Fibroblast of skin of right biceps (primary cell): ENCODE results near the gene DAB2.

Source experiments
- DNase-seq: peaks from one replicate; pipeline ENCODE4 v3.0.0-alpha.2; 2013

The DAB2 gene

DNA sequence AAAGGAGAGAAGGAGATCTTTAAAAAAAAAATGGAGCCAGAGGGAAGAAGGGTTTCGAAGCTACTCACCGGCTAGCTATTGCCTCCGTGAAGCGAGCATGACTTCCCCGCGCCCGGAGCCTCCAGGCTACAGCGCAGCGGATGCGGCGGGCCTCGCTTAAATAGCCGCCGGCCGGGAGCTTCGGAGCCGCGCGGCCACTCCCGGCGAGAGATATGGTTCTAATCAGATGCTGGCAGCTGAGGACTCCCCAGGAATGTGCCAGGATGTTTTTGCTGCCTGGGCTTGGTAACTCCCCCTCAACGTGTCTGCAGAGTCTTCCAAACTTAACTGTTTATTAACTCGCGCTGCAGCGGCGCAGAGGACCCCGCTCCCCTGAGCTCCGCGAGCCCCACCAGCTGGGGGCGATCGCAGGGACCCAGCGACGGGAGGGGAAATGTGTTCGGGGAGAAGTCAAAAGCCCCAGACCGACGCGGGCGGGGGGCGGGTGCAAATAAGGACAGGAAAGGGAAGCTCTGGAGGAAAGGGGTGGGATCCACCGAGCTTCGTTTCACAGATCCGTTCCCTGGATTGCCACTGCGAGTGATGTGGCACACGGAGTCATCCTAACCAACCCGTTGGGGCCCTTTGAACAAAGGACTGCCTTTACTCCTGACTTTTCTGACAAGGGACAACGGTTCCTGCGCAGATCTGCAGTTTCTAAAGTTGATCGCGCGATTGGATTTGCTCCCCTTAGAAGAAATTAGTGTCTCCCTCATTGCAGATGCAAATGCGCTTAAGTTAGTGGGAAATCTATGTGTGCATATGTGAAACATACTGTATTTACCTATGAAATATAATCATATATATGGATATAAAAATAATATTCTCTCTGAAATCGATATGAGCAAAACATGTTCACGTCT lies at the start of gene DAB2:
TSS of gene DAB2 (minus strand) at position 245 of the 902 bp plus-strand sequence. CDS start 30,660 bp downstream, outside the sequence.
- DNase-seq: peak; percentile 99

DNA sequence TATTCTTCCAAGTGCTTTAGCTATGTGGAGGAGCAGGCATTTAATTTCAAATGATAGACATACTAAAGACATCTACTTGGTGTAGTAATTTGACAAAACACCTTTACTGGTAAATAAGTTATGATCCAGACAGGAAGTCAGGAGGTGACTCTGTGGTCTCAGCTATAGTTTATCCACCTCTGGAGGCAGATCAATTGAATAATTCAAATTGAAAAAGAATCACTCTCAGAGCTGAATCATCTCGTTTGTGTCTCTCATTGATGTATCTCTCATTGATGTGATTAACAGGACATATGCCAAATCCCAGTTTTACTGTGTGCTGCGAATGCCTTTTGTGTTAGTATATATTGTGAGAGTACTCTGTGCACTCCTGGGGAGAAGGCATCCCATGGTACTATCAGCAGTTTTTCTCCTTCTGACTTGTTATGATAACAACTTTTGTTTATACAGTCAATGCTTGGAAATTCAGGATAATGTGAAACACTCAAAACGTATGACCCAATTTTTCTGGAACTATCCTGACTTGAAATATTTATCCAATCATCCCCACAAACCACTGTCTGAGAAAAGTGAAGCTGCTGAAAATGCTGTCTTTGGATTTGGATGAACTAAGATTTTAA lies 48.5 kb upstream of the DAB2 start:
- DNase-seq: peak; percentile 93

DNA sequence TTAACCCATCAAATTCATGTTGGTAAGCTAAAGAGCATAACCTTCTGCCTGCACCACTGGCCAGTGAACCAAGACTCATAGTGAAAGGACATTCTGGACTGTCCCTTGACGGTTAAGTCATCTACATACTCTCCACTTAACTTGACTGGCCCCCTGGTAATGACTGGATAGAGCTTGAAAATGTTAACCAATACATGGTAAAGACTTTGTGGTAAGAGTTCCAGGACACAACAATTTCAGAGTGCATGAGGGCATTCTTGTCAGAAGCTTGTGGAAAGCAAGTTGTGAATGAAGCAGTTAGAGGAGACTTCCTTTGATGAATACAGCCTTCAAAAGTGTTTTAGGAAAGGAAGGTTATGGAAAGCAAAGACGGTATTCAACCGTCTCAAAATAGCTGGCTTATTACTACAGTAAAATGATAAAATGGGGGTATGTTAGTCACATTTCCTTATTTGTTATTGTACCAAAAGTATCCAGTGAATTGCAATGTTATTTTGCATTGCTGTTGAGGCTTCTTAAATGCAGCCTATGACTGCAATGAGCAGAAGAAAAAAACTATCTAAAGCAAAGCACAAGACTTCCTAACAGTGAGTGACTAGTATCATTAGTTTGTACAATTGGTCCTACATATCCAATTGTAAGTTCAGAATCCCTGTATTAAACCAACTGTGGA lies 47.2 kb upstream of the DAB2 start:
- no peak for DNase-seq

DNA sequence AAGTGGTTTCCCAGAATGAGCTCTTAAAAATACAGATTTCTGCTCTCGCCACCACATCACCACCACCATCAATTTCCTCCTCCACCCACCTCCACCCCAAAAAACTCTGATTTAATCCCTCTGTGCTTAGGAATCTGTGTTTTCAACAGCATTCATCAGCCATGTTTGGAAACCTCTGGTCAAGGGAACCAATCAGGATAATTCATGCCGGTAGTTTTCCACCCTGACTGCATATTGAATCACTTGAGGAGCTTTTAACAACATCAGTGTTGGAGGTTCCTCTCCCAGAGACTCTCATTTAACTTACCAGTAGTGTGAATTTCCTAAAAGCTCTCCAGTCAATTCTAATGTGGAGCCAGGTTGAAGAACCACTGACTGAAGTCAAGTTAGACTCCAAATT lies 46.0 kb upstream of the DAB2 start:
- no peak for DNase-seq

DNA sequence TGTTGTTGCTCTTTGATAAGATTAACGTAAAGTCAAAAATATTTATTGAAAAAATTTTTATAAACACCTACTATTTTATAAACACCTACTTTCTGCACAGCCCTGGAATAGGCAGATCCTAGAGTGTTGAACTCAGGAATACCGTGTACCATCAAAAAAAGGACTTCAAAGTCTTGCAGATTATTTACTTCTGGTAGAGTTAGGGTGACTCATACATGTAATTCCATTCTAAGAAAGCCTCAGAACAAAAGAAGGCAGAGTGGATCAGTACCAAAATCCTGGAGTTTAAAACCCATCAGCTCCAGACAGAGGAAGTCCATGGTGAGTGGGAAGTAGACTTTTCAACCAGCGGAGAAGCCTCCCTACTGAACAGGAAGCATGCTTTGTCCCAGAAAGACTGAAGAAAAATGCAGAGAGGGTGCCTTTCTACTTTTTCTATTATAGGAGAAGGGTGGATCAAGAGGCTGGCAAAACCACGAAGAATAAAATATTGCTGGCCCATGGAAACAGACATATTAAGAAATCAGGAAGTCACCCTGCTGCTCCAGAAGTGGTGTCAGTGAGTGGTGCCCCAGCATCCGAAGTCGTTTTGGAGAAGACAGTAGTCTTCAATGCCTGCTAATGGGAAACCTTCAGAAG lies 45.1 kb upstream of the DAB2 start:
- DNase-seq: no peak

DNA sequence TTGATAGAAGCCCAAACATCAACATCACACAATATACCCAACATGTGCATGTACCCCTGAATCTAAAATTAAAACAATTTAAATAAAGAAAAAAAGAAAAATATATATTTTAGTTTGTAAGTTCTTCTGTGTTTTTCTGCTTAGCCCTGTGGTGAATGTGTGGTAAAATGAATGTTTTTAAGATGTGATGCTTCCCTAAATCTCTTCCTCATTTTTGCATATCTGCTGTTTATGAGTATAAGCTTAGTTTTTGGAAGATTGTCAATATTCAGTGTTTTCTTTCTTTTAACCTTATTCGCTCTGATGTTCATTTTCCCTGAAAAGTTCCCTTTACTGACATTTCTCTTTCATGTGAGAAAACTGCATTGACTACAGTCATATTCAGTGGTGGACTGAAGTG lies 44.4 kb upstream of the DAB2 start:
- no peak for DNase-seq

DNA sequence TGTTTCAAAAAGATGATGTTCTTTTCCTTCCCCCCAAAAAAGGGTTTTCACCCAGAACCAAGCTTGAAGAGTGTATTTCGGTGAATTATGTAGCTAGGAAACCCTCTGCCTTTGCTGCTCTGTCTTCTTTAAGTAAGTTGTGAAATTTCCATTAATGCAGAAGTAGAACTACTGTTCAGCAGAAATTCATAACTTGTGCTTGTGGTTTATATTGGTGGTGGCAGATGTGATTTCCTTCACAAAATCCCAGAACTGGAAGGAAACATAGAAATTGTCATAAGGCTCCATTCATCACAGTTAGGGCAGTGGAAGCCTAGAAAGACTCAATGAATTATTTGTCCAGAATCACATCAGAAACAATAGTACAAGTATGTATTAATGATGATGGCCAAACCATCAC lies 42.1 kb upstream of the DAB2 start:
- DNase-seq: no peak

DNA sequence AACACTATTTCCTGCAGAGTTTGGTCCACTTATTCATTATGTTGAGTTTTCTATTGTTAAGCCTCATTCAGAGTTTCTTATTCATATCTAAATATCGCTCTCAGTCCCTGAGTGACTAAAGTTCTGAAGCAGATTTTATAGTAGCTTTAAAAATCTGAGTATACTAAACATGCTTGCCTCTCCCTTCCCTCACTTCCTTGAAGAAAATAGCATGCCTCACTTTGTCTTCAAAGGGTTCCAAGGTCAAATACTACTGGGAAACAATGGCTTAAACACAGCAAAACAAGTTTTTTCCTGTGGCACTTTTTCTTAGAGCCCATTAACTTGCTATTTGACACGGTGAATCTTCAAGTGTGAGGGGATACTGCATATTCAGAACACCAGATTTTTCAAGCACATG lies 41.1 kb upstream of the DAB2 start:
- DNase-seq: no peak

DNA sequence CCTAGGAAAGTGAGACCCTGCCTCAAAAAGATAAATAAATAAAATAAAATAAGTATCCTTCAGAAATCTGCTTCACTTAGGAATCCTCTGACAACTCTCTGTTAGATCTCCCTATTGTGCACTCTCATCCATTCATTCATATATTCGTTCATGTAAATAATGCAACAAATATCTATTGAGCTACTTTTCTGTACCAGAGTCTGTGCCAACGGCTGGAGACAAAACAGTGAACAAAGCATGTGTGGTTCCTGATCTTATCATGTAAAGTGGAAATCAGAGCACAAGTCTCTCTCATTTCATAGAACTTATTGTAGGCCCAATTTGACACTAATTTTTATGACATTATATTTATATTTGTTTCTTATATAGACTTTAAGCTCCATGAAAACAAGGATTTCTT lies 40.3 kb upstream of the DAB2 start:
- DNase-seq: no peak

DNA sequence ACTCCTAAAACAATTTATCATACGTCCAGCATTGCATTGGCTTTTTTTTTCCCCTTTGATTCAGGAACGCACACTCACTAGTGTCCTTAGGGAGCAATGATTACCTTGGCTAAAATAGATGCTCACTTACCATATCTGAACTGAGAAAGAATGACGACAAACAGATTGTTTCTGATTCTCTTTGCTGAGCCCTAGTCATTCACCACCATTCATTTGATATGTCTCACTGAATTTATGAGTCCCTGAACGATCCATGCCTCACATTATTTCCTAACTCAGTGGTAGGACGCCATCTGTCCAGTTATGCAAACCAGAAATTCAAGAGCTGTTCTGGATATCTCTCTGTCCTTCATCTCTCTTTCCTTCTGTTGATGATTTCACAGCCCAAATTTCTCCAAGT lies 39.3 kb upstream of the DAB2 start:
- peak; percentile 71 for DNase-seq

DNA sequence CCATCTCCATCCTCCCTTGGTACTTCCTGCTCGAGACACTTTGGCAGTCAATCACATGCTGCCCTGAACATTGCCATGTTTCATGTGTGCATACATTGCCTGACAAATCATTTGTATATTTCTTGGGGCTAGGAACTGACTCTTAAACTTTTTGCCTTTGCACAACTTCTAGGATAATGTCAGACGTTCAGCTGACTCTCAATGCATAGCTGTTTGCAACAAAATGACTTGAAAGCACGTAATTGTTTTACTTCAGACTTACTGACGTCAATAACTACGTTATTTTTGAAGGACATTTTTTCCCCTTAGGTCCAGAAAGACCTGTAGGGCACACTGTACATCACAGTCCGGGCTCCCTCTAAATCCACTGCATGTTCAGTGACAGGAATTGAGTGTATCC lies 37.4 kb upstream of the DAB2 start:
- no peak for DNase-seq

DNA sequence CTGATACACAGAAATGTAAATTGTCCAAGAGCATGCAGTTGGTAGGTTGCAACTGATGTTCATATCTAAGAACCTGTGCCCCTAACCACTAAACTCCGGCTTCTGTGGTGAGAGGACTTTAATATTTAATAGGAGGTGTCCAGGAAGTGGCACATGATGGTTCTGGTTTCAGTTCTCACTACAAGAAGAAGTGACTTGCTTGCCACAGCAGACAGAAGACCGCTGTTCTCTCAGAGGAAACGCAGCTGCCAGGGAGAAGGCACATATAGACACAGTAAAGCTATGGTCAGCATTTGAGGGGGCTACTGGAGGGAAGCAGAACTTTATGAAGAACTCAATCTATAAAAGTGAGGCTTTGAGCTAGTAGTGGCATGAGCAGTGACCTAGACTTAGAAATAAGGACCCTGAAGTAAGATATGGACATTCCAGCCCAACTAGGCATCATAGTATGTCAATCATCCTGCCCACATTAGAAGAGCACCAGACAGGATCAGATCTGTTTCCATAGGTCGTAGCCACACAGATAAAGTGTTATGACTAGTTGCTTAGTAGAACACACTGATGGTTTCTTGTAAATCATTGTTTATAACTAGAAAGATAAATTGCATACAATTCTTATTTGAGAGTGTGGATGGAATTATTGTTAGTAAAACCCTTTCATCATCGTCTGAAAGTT lies 36.4 kb upstream of the DAB2 start:
- no peak for DNase-seq

DNA sequence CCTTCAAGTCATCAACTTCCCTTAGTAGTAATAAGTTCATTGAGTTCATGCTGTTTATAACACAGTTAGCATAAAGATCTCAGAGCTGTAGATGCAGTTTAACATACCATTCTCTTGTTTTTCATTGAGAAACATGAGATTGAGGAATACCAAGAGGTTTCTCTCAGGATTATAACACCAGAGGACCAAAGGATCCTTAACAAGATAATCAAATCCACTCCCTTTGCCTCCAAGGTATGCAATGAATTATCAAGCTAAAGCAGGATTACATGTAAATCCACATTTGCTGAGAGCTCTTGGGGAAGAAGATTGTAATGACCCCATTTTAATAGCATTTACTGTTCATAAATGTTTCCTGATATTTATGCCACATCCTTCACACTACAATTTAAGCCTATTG lies 35.1 kb upstream of the DAB2 start:
- DNase-seq: no peak

DNA sequence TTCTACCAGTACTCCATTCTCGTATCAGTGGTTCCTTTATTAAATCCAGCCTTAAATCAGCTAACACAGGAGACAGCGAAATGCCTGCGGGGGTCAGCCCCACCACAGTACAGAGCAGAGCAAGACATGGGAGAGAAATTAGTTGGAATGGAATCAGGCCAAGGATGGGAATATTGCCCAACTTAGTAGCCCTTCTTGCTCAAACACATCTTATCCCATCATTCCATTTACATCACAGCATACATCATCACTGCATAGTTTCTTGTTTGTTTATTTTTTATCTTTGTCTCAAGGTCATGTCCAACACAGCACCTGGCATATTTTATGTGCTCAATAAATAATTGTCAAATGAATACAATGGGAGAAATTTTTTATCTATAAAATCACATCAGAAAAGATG lies 34.3 kb upstream of the DAB2 start:
- peak; percentile 84 for DNase-seq

DNA sequence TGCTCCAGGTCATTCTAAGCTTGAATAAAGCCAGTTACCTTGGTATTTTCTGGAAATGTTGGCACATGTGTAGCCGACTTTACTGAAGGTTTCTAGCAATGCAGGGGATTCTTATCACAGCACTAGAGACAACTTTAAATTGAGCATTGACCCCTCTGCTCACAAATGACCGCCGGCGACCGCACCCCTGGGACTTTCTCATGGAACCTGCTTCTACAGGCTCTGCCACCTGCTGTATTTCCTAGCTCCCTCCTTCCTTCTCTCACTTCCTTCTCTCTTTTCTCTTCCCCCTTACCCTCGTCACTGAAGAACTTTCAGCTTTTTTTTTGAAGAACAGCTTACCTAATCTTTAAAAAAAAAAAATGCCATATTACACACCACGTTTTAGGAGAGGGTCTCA lies 30.9 kb upstream of the DAB2 start:
- DNase-seq: no peak

DNA sequence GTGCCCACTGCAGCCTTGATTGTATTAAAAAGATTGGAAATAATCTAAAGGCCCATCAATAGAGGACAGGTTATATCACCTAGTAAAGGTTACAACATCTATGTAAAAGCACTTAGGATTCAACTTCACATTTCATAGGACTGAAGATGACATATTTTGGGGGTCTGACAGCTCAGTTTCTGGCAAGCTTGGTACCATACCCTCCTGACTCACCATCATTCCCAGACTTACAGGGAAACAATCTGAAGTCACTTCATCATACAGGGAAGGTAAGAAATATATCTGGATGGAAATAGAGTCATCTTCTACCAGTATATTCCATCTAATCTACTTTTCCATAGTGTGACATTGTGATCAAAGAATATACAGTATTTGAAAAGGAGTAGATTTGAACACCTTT lies 28.8 kb upstream of the DAB2 start:
- no peak for DNase-seq

DNA sequence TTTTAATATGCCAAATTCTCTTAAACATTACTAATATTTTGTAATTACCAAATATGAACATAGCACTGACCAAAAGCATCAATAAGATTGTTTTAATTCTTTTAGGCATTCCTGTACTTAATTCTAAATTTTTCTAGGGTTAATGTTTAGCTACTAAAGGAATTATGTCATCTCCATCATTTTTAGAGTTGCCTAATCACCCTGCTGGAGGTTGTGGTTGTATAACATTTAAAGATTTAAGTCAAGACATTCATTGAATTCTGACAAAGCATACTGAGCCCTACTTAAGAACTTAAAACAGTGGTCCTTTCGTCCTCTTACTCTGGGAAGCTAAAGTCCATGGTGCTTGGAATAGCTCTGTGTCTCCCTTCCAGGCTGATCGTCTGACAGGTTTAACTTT lies 28.1 kb upstream of the DAB2 start:
- peak; percentile 86 for DNase-seq

DNA sequence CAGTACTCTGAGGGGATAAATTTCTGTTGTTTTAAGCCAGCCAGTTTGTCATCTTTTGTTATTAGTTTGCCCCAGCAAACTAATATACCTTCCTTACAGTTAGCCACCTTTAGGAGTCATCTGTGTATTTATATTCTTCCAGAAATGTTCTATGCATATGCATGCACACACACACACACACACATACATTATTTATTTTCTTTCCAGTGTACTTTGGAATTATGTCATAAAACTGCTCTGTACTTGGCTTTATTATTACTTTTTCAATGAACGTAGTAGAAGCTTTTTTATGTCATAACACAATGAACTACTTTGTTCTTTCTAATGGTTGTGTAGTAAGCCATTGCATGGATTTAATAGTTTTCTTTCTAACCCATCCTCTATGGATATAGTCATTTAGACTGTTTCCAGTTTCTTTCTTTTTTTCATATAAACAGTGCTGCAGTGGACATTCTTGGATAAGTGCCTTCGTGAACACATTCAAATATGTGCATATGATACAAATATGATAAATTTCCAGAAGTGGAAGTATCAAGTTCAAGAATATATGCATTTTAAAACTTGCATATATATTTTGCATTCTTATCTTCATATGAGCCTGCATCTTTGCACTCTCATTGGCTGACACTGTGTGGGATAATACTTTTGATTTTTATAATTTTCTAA lies 26.6 kb upstream of the DAB2 start:
- DNase-seq: peak; percentile 5

DNA sequence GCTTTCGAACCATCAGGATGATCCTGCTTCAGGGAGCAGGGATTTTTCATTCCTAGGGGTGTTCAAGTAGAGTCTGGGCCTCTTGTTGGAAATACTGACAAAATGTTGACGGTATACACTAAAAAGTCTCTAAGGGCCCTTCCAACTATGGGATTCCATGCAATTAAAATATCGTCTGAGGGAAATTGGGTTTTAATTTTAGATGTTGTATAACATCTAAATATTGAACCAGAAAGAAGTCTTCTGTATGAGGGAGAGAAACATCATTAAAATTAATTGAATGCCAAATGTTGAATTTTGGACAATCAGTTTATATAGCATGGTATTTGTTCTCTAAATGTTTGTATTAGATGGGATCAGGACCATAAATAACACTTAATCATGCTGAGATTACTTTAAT lies 25.7 kb upstream of the DAB2 start:
- no peak for DNase-seq

DNA sequence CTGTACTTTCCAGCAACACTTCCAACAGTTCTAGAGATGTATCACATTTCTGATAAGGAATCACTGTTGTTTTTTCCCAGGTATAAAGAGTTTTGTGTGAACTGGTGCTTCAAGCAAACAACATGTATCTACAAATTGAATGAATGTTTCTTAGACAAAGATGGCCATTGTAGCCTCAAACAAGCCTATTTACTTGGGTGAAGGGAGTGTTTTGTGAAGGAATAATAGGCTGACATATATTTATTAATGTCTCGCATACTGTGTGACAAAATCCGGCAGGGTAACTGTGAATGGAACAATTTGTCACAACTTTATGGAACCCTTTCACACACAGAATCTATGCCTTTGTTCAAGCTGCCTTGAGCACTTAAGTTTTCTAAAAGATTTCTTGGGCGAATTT lies 24.8 kb upstream of the DAB2 start:
- no peak for DNase-seq

DNA sequence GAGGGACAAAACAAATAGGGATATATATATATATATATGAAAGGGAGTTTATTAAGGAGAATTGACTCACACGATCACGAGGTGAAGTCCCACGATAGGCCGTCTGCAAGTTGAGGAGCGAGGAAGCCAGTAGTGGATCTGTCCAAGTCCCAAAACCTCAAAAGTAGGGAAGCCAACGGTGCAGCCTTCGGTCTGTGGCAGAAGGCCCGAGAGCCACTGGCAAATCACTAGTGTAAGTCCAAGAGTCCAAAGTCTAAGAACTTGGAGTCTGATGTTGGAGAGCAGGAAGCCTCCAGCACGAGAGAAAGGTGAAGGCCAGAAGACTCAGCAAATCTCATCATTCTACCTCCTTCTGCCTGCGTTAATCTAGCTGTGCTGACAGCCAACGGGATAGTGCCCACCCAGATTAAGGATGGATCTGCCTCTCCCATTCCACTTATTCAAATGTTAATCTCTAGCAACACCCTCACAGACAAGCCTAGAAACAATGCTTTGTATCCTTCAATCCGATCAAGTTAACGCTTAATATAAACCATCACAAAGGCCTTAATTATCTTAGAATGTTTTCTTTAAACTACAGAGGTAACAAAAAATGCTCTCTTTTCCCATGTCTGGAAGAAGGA lies 23.8 kb upstream of the DAB2 start:
- no peak for DNase-seq

DNA sequence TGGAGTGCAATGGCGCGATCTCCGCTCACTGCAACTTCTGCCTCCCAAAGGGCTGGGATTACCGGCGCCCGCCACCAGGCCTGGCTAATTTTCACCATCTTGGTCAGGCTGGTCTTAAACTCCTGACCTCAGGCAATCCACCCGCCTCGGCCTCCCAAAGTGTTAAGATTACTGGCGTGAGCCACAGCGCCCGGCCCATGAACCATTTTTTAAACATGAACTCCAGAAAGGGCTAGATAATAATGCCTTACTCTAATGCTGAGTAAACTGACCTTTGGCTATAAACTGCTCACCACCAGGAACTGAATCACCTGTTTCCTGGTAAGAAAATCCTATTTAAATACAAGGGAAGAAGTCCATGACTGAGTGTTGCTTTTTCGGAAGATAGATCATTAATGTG lies 23.2 kb upstream of the DAB2 start:
- no peak for DNase-seq
